GM21526 (cell line): ENCODE results near the gene SRP54.
"Not testable (repeated sequence)": the region's sequence is repeated elsewhere in the genome, so short reads cannot be mapped to it uniquely, and the experiment has no call there.

Source experiments
- ATAC-seq: cut with Tn5 transposase; IDR thresholded peaks from one replicate; pipeline ENCODE4 v1.9.1; 2021; ENCODE audit warnings: moderate library complexity; ENCODE audit not compliant: unreplicated experiment, low FRiP score

The SRP54 gene

GRCh38 chr14:34983148-34983760 lies 462 bp downstream of the SRP54 start:
- ATAC-seq, result peak; percentile 10

- no peak for ATAC-seq
Measured at GRCh38 chr14:34983786-34984185, 994 bp downstream of the SRP54 start.

GRCh38 chr14:34985740-34986139 lies 2.9 kb downstream of the SRP54 start:
- no peak for ATAC-seq

GRCh38 chr14:34987180-34987579 lies 4.4 kb downstream of the SRP54 start:
- ATAC-seq, result no peak

GRCh38 chr14:34989762-34990161 lies 7.0 kb downstream of the SRP54 start:
- no peak for ATAC-seq

- ATAC-seq, result no peak
Measured at GRCh38 chr14:34993426-34993825, 10.6 kb downstream of the SRP54 start.

GRCh38 chr14:34994668-34995067 lies 11.9 kb downstream of the SRP54 start:
- no peak for ATAC-seq

GRCh38 chr14:34997762-34998161 lies 15.0 kb downstream of the SRP54 start:
- ATAC-seq, result no peak

GRCh38 chr14:34999500-34999899 lies 16.7 kb downstream of the SRP54 start:
- no peak for ATAC-seq

- ATAC-seq, result no peak
Measured at GRCh38 chr14:35001621-35002020, 18.8 kb downstream of the SRP54 start.

- no peak for ATAC-seq
Measured at GRCh38 chr14:35004839-35005238, 22.0 kb downstream of the SRP54 start.

- ATAC-seq, result no peak
Measured at GRCh38 chr14:35016568-35016967, 33.8 kb downstream of the SRP54 start.

- no peak for ATAC-seq
Measured at GRCh38 chr14:35020713-35021112, 37.9 kb downstream of the SRP54 start.

GRCh38 chr14:35028435-35028834 lies 45.6 kb downstream of the SRP54 start:
- no peak for ATAC-seq

GRCh38 chr14:35032562-35032961 lies 49.8 kb downstream of the SRP54 start:
- ATAC-seq, result no peak

GRCh38 chr14:35034440-35034833 lies 51.6 kb downstream of the SRP54 start:
- ATAC-seq, result no peak

- not testable (repeated sequence) for ATAC-seq
Measured at GRCh38 chr14:35034944-35035554, 52.3 kb downstream of the SRP54 start.

- ATAC-seq, result not testable (repeated sequence)
Measured at GRCh38 chr14:35038312-35038711, 55.5 kb downstream of the SRP54 start.

GRCh38 chr14:35042632-35043031 lies 59.8 kb downstream of the SRP54 start:
- ATAC-seq, result no peak

GRCh38 chr14:35043046-35043445 lies 60.3 kb downstream of the SRP54 start:
- no peak for ATAC-seq

GRCh38 chr14:35044939-35045797 lies 62.4 kb downstream of the SRP54 start:
- no peak for ATAC-seq

- ATAC-seq, result no peak
Measured at GRCh38 chr14:35045798-35046047, 62.9 kb downstream of the SRP54 start.
